HG02970 (cell line): Measurements from ENCODE around the gene ASB9.
"Not testable (repeated sequence)": the region's sequence is repeated elsewhere in the genome, so short reads cannot be mapped to it uniquely, and the experiment has no call there.

Experiments used
- ATAC-seq: cut with Tn5 transposase; IDR thresholded peaks from one replicate; pipeline ENCODE4 v1.9.1; 2021; ENCODE audit warnings: mild to moderate bottlenecking, moderate library complexity, moderate number of reproducible peaks; ENCODE audit not compliant: unreplicated experiment, low FRiP score

Gene ASB9

GRCh38 chrX:15269618-15270521 is at the start of gene ASB9:
Gene ASB9 (minus strand): TSS chrX:15270083. CDS start chrX:15269874, 209 bp downstream.
- no peak for ATAC-seq

DNA sequence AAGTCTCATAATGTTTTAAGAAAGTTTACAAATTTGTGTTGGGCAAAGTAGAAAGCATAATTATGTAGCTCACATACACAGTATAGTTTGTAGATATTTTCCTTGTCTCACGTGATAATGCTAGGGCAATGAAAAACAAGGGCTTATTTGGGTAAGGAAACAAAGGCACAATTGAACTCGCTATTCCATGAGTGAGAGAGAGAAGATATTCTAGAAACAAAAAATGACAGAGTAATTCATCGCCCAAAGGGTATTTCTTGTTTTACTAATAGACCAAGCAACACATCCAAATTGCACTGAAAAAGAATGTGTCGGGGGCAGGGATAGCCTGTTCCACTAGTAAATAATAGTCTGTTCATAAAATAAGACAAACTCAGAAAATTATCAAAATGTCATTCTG is 49.2 kb upstream of the ASB9 start:
- no peak for ATAC-seq

- ATAC-seq: no peak
Observed at GRCh38 chrX:15315509-15315908, 45.6 kb upstream of the ASB9 start, which contains the start of gene ASB11. Gene ASB11 (minus strand): TSS chrX:15315640. CDS start chrX:15315605, 35 bp downstream.

- no peak for ATAC-seq
Observed at GRCh38 chrX:15314472-15314871, 44.6 kb upstream of the ASB9 start.

- ATAC-seq: no peak
Observed at GRCh38 chrX:15311119-15311518, 41.2 kb upstream of the ASB9 start.

DNA sequence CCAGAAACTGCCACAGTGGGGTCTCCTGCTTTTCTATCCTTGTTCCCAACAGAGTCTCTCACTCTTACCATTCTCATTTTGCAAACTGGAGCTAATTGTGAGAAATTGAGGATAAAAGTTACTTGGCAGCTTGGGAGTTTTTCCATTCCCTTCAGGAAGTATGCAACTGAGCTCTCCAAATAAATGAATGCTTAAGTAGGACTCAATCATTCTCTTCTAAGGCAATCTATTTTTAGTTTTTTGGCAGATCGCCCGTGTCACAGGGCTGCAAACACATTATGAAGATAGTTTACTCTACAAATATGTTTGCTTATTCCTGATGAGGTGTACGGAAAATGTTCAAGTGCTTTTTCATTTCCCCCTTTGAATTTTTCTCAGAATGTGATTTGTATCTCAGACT is 40.2 kb upstream of the ASB9 start:
- no peak for ATAC-seq

DNA sequence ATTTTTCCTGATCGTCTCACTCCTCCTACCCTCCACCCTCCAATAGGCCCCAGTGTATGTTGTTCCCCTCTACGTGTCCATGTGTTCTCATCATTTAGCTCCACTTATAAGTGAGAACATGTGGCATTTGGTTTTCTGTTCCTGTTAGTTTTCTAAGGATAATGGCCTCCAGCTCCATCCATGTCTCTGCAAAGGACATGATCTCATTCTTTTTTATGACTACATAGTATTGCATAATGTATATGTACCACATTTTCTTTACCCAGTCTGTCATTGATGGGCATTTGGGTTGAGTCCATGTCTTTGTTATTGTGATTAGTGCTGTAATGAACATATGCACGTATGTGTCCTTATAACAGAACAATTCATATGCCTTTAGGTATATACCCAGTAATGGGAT is 36.0 kb upstream of the ASB9 start:
- not testable (repeated sequence) for ATAC-seq

DNA sequence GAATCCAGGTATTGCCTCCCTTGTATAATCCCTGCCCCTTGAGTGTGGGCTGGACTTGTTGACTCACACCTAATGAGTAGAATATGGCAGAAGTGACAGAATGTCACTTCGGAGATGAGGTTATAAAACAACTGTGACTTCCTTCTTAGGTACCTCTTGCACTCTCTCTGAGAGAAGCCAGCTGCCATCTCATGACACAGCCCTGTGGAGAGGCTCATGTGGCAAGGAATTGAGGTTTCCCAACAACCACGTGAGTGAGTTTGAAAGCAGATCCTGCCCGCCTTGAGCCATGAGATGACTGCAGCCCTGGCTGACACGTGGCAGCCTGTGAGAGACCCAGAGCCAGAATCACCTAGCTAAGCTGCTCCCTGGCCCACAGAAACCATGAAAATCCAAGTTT is 32.0 kb upstream of the ASB9 start:
- ATAC-seq: no peak

GRCh38 chrX:15299941-15300851 is 30.3 kb upstream of the ASB9 start:
- ATAC-seq: no peak

DNA sequence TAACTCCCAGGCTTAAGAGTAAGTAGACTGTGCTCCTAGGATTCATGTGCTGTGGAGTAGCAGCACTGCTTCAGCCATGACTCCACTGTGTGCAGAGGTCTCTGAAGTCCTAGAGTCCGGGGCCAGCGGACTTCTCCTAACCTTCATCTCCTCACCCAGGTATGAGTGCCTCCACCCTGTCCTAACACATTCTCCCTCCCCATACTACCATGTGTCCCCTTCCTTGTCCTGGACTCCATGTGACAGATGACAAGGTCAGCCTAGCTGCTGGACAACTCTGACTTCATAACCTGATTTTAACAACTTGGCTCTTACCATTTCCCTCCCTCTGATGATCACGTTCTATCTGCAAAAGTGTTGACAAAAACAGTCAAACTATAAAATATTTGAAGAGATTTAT is 28.9 kb upstream of the ASB9 start:
- no peak for ATAC-seq

DNA sequence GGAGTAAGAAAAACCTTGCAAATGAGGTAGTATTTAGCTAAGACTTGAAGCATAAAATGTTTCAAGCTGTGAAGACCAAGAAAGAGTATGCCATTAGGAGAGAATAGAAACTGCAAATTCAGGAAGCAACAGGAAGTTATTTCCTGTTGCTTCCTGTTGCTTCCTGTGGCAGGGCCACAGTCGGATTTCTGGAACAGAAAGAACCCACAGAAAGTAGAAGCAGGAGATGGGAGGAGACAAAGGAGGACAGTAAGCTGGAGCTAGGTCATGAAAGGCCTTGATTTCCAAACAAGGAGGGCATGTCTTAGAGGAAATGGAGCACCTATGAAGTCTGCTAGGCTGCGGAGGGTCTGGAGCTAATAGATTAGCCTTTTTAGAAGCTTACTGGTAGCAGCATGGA is 28.3 kb upstream of the ASB9 start:
- no peak for ATAC-seq

DNA sequence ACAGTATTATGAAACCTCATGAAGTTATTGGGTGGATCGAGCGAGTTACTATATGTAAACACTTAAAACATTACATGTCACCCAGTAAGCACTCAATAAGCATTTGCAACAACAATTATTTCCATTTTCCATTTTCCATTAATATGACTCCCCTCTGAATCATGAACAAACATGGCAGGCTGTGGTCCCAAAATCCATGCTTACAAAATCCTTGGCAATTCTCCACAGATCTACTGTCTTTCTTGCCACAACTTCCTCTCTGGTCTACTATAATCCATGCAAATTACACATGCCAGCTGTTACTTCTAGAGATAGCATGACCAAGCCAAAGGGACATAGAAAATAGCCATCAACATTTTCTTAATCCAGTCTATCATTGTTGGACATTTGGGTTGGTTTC is 23.6 kb upstream of the ASB9 start:
- no peak for ATAC-seq

- ATAC-seq: no peak
Observed at GRCh38 chrX:15292861-15293260, 23.0 kb upstream of the ASB9 start.

DNA sequence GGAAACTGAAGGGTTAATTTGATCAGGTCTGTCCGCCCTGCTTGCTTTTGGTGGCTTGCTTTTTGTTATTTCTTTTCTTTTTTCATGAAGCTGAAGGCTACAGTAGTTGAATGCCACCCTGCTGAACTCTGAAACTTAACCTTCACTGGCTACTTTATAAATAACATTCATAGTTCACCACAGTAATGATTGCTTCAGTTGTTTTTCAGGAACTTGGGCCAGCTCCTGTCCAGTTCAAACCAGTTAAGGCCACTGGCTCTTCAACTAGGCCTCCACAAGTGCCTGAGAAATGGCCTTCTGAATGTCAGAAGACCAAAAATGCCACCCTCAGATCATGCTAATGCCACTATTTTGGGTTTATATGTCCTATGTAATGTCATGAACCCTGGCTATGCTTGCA is 7.7 kb upstream of the ASB9 start:
- no peak for ATAC-seq

GRCh38 chrX:15274946-15275345 is 5.1 kb upstream of the ASB9 start:
- ATAC-seq: no peak

DNA sequence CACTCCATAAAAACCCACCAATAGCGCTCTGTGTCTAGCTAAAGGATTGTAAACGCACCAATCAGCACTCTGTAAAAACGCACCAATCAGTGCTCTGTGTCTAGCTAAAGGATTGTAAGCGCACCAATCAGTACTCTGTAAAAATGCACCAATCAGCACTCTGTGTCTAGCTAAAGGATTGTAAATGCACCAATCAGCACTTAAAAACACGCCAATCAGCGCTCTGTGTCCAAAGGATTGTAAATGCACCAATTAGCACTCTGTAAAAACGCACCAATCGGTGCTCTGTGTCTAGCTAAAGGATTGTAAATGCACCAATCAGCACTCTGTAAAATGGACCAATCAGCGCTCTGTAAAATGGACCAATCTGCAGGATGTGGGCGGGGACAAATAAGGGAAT is 3.4 kb upstream of the ASB9 start:
- ATAC-seq: not testable (repeated sequence)

GRCh38 chrX:15271757-15272156 is 1.9 kb upstream of the ASB9 start:
- no peak for ATAC-seq

DNA sequence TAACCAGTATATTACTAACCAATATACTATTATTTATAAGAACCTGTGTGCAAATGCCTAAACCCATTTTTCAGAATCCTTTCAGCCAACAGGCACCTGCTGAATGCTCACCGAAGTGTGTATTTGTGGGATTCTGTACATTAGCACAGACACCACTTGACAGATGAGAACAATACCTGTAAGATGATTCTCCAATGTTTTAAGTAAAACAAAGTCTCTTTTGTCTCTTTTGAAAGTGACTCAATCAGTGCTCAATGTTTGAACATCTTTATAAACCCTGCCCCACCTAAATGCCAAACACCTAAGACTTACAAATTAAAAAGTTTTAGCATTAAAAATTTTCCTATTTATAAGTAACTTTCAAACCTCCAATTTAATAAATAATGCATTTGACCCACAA is 763 bp downstream of the ASB9 start:
- ATAC-seq: no peak

DNA sequence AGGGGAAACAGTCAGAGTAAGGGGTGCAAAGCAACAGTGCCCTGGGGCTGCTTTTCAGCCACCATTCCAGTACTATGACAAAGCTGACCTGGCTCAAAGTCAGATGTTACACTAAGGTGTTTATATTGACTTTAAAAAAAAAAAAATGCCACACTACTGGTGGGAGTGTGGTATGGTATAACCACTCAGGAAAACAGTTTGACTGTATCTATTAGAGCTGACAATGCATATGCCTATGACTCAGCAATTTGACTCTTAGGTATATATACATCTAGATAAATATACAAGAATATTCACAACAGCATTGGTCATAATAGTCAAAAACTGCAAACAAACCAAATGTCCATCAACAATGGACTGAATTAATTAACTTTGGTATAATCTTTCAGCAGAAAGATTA is 15.0 kb downstream of the ASB9 start:
- no peak for ATAC-seq

- no peak for ATAC-seq
Observed at GRCh38 chrX:15245896-15246295, 24.0 kb downstream of the ASB9 start.

DNA sequence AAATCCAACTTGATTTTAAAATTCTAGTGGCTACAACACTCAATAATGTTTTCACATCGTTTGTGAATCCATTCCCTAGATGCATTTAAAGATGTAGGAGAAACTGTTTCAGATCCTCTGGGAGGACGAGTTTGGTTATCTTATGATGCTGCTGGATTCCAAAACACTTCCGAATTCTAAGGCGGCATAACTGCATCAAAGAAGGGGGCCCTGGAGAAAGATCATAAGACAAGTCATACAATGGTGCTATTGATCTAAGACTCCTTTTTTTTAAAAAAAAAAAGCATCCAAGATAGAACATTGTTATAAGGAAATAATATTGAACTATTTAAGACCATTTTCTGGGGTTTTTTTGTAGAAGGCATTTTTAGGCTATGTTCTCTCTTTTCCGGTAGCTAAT is 25.5 kb downstream of the ASB9 start:
- ATAC-seq: no peak
